HG03060 (cell line): ENCODE data around the gene TCERG1L.

Experiments
- ATAC-seq: cut with Tn5 transposase; IDR thresholded peaks from one replicate; pipeline ENCODE4 v1.9.1; 2021; ENCODE audit warnings: low read depth, moderate number of reproducible peaks; ENCODE audit not compliant: unreplicated experiment

The TCERG1L gene

DNA sequence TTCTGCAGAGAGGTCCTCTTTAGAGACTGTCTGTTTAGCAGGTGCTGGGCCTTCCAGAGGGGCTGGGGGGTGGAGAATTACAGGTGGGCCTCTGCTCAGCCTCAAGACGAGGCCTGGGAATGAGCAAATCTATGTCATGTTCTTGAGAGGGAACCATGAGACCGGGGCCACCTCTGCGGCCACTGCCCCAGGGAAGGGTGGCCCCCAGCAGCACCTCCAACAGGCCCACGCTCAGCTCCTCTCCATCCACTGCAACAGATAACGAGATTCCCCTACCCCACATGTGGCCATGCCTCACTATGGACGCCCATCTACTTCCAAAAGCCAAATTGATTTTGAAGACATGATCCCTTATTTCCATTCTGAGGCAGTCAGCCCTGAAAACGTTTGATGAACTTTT lies 176.9 kb downstream of the TCERG1L start:
- ATAC-seq = no peak

DNA sequence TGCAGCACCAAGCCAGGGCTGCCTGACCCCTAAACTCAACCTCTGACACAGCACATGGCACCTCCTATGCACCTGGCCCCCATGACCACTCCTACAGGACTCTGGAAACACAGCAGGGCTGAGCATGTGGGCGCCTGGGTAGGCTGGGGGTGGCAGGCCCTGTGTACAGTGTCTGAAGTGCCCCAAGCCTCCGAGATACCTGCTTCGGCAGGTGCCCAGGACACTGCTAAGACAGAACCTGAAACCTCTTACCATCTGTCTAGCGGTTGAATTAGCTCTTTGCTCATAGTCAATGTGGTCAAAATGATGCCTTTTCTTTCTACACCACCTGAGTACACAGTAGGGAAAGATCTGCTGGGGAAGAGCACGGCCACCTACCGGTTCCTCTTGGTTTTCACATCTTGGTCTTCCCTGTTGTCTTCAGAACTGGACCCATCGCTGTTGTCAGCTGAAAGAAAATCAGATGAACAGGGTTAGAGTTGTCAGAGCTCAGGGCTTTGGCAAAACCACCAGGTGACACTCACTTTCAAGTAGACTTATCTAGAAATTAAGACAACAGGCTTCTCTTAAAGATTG lies 177.4 kb downstream of the TCERG1L start:
- ATAC-seq = no peak

DNA sequence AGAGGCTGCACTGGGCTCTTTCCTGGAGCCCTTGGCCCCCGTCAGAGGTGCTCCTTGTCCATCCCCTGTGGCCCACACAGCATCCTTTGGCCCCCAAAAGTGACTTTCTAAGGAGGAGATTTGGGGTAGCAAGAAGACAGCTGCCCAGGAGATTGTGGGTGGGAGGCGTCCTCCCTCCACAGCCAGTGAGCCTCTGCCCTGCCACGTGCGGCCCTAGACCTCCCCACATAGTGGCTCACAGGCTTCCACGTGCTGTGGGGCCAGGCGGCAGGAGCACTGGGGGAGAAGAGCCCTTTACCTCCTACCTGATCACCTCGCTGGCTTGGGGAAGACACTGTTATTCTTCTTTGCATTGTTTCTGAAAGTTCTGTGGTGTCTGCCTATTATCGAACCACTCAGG lies 178.8 kb downstream of the TCERG1L start:
- ATAC-seq = no peak

DNA sequence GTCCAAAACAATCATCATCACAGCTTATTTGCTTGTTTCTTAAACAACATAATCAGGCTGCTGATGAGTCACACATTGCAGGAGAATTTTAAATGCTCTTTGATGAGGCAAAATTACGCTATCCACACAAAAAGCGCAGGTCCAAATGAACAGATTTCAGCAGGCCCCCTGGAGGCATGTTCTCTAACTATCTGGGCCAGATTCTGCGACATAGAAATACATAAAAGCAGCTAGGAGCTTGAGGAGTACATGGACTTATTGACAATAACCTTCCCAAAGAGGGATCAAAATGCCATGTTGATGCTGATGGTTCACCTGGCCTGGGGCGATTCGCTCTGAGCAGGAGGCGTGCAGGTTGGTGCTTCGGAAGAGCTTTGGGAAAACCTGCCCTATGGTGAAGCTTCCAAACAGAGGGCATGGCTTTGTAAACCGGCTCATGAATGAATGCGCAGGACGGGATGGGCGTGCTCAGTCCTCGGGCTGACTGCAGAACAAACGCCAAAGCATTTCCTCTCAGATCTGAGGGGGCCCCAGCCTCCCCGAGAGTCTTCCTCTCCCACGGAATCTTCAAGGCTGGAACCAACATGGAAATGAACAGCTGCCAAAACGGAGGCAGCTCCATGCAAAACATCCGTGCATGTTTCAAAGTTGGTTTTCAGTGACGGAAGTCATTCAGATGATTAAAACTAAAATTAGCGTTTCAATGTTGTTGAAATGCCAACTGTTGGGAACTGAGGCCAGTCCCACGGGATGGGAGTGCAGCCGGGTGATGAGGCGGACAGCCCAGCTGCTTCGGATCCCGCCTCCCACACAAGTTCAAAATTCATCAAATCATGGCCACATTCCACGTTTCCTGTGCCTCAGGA lies 179.6 kb downstream of the TCERG1L start:
- ATAC-seq = no peak

DNA sequence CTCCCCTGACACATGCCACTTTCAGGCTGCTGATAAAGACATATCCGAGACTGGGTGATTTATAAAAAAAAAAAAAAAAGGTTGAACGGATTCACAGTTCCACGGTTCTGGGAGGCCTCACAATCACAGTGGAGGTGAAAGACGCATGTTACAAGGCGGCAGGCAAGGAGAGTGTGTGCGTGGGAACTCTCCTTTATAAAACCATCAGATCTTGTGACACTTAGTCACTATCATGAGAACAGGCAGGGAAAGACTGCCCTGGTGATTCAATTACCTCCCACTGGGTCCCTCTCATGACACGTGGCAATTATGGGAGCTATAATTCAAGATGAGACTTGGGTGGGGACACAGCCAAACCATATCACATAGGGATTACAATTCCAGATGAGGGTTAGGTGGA lies 181.5 kb downstream of the TCERG1L start:
- ATAC-seq = no peak

DNA sequence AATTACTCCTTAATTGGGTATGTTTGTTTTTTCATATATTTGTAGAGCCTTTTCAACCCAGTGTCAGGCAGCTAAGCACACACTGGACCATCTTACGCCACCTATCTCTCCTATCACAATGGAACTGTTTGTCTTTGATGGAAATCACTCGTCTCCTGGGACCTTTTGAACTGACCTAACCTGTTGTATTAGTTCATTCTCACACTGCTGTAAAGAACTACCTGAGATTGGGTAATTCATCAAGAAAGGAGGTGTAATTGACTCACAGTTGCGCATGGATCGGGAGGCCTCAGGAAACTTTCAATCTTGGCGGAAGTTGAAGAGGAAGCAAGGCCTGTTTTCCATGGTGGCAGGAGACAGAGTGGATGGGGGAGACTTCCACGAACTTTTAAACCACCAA lies 182.0 kb downstream of the TCERG1L start:
- ATAC-seq = no peak

DNA sequence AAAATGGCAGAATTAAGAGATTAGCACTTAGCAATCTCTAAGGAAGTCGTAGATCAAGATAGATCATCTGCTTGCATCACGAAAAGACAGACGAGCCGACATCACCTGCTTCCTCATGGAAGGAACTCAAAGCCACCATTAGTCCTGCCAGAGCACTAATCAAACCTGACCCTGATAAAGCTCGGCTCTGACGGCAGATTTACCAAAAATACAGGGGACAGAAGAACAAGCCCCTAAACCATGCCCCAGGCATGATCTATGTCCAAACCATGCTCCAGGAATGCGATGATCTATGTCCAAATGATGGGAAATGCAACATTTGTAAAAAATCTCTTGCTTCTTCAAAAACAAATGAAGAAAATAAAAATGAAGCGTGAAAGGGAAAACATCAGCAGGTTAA lies 182.8 kb downstream of the TCERG1L start:
- no peak for ATAC-seq

DNA sequence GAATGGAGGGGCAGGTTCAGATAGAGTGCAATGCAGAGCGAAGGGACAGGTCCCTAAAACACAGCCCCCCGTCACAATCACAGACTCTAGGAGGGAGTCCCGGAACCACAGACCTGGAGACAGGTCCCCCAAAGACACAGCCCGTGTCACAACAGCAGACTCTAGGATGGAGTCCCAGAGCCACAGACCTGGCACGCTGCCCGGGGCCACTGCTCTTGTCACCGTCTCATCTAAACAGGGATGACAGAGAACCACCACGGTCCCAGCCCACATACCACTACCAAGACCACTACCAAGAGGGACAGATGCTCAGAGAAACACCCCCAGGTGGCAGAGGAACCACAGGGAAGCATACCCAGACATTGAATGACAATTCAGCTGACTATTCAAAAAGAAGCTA lies 183.9 kb downstream of the TCERG1L start:
- ATAC-seq = no peak

DNA sequence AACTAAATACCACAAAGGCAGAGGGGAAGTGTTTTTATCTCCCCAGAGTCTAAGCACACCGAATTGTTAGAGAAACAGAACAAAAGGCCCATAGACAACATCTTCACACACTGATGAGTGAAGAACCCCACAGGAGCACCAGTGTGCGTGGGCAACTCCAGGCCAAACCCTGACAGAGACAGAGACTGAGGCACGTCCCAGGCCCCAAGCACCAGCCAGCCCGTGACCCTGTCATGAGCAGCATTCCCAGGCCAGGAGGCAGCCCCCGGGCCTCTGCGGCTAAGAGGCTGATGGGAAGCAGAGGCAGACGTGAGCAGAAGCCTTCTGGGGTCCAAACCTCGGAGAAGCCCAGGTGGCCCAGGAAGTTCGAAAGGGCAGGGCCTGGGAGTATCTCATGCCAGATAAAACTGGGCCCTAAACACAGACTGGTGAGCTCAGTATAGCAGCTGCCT lies 184.4 kb downstream of the TCERG1L start:
- ATAC-seq = no peak

DNA sequence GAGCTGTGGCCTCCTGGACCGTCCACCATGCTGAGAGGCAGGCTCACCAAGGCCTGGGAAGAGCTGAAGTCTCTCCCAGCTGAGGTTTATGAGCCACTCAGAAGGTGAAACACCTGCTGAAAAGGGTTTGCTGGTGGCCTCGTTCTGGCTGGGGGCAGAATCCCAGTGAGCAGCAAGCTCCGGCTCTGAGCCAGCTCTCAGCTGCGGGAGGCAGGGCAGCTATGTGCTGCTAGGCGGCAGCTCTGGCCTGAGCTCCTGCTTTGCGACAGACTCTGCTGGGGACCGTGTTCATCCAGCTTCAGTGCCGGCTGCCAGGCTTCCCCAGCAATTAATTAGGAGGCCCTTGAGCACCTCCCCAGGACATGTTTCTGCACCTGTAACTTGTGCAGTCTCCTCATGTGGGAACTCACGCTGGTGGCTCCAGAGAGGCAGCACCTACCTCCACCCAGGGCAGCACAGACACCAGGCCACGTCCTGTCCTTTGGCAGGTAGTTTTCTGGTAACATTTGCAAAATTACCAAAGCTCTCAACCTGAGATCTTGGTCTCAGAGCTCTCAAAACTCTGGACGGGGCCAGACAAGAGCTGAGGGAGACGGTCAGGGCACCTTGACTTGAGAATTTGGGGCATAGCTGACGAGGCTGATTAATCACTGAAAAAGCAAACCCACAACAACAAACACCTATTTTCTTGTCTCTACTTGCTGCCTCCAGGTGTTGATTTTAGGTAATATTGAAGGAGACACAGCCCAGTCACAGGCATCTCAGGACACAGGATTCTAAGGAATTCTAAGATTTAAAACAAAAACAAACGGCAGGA lies 185.0 kb downstream of the TCERG1L start:
- no peak for ATAC-seq

DNA sequence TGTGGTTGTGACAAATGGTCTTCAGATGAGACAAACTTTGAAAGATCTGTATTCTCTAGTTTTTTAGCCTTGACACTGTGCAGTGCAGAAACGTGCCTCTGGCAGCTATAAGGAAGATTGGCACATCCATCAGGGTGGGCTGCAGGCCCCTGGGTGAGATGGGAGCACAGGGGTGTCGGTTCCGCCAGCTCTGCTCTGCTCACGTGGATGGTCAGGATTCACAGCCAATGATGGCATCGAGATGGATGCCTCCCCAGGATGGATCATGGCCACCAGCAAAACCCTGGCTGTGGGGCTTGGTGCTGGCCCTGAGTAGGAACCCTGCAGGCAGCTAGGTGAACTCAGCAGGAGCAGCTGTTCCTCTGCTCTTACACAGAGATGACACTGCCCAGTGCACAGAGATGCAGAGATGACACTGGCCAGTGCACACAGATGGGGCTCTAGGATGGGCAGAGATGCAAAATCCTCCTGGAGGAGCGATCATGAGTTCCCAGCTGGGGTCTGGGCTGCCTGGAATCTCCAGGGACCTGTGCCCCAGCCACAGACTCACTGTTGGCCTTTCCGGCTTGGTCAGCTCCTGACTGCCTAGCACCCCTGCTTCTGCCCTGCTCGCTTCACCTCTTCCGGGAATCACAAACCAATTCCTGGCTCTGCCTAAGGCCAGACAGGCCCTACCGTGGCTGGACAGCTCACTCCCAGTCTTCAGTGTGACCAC lies 185.9 kb downstream of the TCERG1L start:
- no peak for ATAC-seq

DNA sequence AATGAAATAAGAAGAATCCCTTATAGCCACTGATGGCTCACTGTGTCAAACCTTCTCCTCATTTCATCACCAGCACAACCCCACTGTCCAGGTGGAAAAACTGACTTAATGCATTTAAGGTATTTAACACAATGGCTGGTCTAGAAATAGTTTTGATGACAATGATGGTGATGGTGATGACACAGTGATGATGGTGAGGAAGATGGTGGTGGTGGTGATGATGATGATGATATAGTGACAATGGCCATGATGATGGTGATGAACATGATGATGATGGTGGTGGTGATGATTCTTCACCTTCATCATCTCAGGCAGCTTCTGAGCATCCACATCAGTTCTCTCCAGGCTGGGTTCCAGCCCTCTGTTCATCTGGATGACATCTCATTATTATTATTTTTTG lies 186.6 kb downstream of the TCERG1L start:
- no peak for ATAC-seq

DNA sequence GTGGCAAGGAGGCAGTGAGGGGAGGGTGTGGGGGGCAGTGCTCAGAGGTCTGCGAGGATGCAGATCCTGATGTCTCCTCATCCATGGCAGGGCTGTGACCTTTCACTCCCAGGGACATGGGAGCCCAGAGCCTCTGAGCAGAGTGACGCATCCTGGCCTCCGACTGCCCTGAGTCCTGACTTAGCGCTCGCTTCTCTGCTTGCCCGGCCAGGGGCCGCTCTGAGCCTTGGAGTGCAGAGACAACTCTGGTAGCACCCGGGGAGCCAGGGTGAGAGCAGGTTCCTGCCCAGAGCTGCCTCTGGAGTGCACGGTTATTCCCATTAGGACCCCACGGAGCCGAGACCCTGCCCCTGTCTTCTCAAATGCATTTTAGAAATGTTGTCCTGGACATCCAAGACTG lies 188.0 kb downstream of the TCERG1L start:
- no peak for ATAC-seq

DNA sequence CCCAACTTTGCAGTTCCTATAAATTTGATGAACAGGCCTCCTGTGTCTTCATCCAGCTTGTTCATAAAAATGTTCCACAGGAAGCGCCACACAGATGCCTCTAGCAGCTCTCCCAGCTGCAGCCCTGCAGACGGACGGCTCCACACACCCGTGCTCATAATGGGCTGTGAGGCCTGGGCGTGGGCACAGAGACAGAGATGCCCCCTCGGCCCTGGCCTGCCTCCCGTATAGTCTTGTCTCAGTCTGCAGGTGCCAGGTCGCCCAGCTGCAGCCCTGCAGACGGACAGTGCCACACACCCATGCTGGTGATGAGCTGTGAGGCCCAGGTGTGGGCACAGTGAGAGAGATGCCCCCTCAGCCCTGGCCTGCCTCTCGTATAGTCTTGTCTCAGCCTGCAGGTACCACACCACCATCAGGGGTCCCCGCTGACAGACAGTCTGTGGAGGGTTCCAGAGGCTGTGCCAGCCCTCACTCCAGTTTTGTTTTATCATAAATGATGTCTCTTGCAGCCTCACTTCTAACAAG lies 189.9 kb downstream of the TCERG1L start:
- no peak for ATAC-seq

DNA sequence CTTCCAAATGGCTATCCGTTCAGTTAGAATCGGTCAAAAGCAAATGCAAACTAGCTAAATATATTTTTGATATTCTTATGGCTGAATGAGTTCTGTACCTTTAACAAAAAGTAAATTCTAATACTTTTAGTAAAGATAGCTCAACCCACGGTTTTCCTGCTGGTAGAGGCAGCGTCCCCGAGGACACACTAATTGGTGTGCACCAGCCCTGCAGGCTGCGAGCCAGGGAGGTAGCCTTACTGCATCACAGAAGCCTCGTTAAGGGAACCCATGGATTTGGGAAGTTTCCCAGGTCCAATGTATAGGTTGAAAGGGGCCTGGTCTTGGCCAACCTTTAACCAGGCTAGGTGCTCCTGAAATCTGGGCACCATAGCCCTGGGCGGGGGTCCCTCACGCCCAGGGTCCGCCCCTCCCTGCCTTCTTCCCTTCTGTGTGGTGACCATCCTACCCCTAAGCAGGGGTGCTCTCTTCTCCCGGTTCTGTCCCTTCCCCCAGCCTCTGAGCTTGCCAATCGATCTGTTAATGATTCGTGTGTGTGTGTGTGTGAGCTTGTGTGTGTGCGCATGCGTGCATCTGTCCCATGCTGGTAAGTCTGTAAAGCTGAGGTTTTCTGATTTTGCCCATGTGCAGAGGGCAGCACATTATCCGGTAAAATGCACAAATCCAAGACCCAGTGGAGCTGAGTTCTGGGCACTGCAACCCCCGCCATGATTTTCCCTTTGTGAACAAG lies 191.7 kb downstream of the TCERG1L start:
- ATAC-seq = no peak

DNA sequence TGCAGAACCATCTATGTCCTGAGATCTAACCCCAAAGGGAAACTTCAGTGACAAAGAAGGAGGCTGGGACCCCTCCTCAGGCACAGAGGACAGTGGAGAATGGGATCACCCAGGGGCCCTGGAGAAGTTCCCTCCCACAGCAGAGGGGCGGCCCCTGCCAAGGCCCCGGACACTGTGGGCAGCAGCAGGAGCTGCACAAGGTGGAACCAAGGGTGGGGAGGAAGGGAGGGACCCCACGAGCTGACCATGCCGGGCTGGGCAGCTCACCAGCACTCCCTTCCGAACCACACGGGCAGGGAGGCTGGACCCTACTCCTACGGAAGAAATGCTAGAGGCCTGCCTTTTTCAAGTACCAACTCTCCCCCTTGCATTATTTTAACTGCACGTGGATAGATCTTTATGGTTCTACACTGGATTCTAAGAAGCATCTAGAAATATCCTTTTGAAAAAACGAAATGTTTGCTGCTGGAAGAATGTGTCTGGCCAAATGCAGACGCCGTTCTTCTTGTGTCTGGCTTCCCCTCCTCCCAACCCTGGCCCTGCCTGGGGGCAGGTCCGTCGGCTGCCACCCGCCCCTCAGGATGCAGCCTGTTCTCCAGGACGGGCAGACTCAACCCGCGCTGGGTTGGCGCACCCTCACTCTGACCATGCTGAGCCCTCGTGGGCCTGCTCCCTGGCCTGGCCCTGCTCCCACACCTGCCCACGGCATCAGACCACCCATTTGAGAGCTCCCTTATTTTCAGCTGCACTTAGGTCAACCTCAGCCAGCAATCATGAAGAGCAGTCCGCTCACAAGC lies 193.9 kb downstream of the TCERG1L start:
- no peak for ATAC-seq

DNA sequence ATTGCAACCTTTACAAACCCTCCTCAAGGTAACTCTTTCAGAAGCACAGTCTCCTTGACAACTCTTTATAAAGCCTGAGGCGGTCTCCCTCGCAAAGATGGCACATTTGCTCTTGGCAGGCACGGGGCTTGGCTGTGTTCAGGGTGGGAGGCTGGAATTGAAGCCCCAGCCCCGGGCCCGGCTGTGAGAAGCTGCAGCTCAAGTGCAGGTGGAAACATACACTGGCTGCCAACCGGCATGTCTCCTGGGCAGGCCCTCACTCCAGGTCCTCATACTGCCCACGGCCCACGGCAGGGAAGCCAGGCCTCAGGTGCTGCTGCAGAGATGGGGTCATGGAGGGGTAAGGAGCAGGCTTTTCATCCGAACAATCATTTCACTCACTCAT lies 194.5 kb downstream of the TCERG1L start:
- no peak for ATAC-seq

DNA sequence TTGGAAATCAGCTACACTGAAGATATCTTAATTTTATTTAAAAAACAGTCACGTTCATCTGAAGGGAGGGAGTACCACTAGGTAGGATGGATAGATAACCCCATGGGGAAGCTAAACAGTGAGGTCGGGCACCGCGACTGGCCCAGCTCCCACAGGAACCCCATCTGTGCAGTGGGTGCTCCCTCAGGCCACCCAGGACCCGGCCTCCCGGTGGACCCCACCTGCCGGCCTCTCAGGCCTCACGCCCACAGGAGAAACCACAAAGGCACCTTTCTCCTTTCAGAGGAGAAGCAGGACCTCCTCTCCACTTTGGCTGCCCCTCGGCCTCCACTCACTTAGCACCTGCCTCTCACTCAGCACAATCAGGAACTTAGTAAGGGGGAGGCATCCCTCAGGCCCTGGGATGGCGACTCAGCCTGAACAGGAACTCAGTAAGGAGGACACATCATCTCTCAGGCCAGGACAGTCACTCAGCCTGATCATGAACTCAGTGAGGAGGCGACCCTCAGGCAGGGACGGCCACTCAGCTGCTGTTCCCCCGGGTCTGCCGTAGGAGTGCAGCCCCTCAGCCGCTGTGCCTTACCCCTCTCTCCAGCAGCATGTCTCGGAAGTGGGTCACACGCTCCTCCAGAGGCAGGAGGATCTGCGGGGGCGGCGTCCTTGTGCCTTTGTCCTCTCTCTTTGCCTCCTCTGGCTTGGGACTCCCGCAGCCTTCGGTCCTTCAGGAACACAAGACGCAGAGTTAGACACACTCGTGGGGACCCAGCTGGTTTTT lies 195.1 kb downstream of the TCERG1L start:
- no peak for ATAC-seq
